NT2/D1 (cell line): ENCODE results near the gene ARID2.

Source experiments
- YY1 ChIP-seq: IDR thresholded peaks from 2 replicates; pipeline ENCODE4 v1.6.1; 2011; ENCODE audit not compliant: insufficient read length, insufficient read depth
- ZNF274 ChIP-seq: IDR thresholded peaks from 2 replicates; pipeline ENCODE4 v1.6.1; 2011; ENCODE audit warnings: mild to moderate bottlenecking, low read depth, low read length

DNA sequence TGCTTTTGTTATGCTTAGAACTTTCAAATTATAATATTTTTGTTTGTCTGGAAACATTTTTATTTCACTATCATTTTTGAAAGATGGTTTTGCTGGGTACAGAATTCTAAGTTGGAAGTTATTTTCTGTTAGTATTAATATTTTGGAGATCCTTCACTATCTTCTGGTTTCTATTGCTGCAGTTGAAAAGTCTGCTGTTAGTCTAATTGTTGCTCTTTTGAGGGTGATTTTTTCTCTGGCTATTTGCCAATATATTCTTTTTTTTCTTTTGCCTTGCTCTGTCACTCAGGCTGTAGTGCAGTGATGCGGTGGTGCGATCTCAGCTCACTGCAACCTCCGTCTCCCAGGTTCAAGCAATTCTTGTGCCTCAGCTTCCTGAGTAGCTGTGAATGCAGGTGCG is 28.2 kb upstream of the ARID2 start:
- TF ChIP-seq YY1 (no peak), ZNF274 (no peak)
